ENCODE data around the gene PYM1.
"Not testable (repeated sequence)": the region's sequence is repeated elsewhere in the genome, so short reads cannot be mapped to it uniquely, and the experiment has no call there.

The PYM1 gene

GRCh38 chr12:55908726-55909512 lies 18.8 kb downstream of the PYM1 start:
- peak; percentile 47 for DNase-seq

- peak; percentile 65 for DNase-seq
These were observed 21.6 kb downstream of the PYM1 start for GRCh38 chr12:55906056-55906455.

GRCh38 chr12:55901881-55902490 lies 25.7 kb downstream of the PYM1 start:
- DNase-seq = no peak

GRCh38 chr12:55899082-55899481 lies 28.6 kb downstream of the PYM1 start:
- peak; percentile 26 for DNase-seq

- no peak for DNase-seq
These were observed 34.0 kb downstream of the PYM1 start for GRCh38 chr12:55893723-55894122.

GRCh38 chr12:55891310-55891709 lies 36.4 kb downstream of the PYM1 start:
- DNase-seq = no peak

- no peak for DNase-seq
These were observed 42.6 kb downstream of the PYM1 start for GRCh38 chr12:55885113-55885512.

GRCh38 chr12:55877824-55878223 lies 49.9 kb downstream of the PYM1 start:
- DNase-seq = no peak

- DNase-seq = no peak
These were observed 51.8 kb downstream of the PYM1 start for GRCh38 chr12:55875704-55876467.

GRCh38 chr12:55874443-55874842 lies 53.3 kb downstream of the PYM1 start:
- DNase-seq = no peak

- DNase-seq = not testable (repeated sequence)
These were observed 61.2 kb downstream of the PYM1 start for GRCh38 chr12:55866454-55867004.

- no peak for DNase-seq
These were observed 62.4 kb downstream of the PYM1 start for GRCh38 chr12:55865327-55865726.

- not testable (repeated sequence) for DNase-seq
These were observed 64.8 kb downstream of the PYM1 start for GRCh38 chr12:55862931-55863330.

GRCh38 chr12:55862286-55862685 lies 65.4 kb downstream of the PYM1 start:
- DNase-seq = peak; percentile 30

GRCh38 chr12:55861871-55862270 lies 65.8 kb downstream of the PYM1 start:
- DNase-seq = no peak

GRCh38 chr12:55861396-55861795 lies 66.3 kb downstream of the PYM1 start:
- DNase-seq = no peak

- DNase-seq = no peak
These were observed 75.0 kb downstream of the PYM1 start for GRCh38 chr12:55852740-55853139.

Data from fibroblast of skin of right biceps (primary cell).